ENCODE data around the gene CCDC15.

The CCDC15 gene

DNA sequence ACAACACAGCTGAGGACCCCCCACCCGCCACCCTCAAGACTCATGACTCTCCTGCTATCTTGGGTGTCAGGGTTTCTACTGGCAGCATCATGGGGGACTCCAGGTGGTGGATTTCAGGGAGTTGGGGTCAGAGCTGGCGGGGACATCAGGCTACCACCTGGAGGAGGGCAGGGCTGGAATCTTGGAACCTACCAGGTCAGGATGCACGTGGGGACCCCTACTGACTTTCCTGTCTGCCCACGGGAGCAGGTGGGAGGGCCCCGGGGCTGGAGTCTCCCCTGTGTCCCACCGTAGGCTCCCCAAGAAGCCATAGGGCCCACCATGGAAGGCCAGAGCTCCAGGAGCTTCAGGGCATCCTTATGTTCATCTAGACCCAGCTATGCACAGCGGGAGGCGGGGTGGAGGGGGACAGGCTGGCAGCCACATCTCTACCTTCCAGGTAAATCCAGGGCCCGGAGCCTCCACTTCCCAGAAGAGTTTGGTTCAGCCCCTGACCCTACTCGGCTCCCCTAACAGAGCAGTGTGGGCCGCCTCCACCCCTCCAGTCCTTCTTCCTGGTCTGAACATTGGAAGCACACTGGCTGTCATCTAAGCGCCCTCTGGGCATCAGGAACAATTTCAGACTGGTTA lies 119.1 kb downstream of the CCDC15 start:
- DNase-seq (ENCODE audit: extremely low read depth, low read depth): no peak
- TF ChIP-seq, protein P1, sequence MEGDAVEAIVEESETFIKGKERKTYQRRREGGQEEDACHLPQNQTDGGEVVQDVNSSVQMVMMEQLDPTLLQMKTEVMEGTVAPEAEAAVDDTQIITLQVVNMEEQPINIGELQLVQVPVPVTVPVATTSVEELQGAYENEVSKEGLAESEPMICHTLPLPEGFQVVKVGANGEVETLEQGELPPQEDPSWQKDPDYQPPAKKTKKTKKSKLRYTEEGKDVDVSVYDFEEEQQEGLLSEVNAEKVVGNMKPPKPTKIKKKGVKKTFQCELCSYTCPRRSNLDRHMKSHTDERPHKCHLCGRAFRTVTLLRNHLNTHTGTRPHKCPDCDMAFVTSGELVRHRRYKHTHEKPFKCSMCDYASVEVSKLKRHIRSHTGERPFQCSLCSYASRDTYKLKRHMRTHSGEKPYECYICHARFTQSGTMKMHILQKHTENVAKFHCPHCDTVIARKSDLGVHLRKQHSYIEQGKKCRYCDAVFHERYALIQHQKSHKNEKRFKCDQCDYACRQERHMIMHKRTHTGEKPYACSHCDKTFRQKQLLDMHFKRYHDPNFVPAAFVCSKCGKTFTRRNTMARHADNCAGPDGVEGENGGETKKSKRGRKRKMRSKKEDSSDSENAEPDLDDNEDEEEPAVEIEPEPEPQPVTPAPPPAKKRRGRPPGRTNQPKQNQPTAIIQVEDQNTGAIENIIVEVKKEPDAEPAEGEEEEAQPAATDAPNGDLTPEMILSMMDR (IDR thresholded peaks at IDR 0.05; ENCODE audit: low read depth, low read length, missing control alignments): no peak
- H3K4me3 ChIP-seq (replicated peaks; ENCODE audit: low read depth, low read length): no peak overlapping the region

DNA sequence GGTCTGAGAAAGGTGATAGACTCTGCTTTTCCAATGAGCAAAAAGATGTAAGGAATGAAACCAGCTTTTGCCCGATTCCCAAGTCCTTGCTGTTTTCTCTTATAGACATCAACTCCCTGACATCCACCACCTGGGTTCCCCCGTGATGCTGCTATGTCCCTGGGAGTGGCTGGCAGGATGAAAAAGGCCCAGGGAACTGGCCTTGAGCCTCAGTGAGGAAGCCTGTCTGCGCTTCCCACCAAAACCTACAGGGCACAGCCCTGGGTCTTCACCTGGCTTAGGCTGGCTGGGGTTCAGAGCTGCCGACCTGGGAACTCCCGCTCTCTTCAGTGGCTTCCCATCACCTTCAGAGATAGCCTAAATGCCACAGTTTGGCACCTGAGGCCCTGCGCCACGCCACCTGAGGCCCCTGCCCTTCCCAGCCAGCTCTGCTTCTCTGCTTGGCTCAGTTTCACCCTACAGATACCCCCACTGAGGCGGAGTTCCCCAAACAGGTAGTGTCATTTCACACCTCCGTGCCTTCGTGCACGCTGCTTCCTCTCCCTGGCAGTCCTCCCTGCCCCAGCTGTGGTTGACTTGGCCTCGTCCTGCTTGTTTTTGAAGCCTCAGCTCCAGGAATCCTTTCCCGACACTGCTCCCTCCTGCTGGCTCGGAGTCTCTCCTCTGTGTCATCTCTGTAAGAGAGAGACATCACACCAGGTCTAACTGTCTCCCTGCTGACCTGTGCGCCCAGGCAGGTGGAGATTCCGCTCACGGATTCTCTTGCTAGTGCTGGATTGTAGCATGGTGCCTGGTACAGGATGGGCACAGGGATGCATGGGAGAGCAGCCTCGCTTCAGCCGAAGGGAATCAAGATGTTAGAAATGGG lies 119.8 kb downstream of the CCDC15 start:
- TF ChIP-seq, protein P1 (IDR thresholded peaks at IDR 0.05; ENCODE audit: low read depth, low read length, missing control alignments): no peak
- H3K4me3 ChIP-seq (replicated peaks; ENCODE audit: low read depth, low read length): no peak overlapping the region
- DNase-seq (ENCODE audit: extremely low read depth, low read depth): no peak

DNA sequence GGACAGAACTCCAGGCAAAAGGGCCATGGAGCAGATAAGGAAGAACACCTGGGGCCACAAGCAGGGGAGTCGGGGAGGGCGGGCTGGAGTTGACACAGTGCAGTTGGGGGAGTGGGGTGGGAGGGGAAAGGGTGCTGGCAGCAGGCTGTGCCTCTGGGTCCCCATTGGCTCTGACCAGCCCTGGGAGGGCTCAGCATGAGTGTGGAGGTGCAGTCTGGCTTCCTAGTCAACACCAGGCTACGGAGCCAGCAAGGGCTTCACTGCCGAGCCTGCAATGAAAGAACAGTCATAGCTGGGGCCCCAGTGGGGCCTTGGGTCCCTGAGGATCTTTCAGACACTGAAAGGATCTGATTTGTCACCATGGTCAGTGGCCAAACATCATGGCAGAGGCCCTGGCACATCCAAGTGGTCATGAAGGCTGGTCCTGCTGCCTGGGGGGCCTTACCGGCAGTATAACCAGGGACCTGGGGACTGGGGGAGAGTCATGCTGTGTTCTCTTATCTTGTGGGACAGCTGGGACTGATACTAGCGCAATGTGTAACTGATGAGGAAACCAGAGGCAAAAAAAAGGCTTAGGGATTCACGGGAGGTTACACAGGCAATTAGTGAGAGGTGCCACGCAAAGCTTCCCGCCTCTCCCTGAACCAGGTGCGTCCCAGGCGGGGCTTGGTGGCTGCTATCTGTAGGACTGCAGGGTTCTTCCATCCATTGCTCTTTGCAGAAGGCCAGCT lies 120.7 kb downstream of the CCDC15 start:
- TF ChIP-seq, protein P1 (IDR thresholded peaks at IDR 0.05; ENCODE audit: low read depth, low read length, missing control alignments): no peak
- no peak for DNase-seq (ENCODE audit: extremely low read depth, low read depth)
- no peak overlapping the region for H3K4me3 ChIP-seq (replicated peaks; ENCODE audit: low read depth, low read length)

DNA sequence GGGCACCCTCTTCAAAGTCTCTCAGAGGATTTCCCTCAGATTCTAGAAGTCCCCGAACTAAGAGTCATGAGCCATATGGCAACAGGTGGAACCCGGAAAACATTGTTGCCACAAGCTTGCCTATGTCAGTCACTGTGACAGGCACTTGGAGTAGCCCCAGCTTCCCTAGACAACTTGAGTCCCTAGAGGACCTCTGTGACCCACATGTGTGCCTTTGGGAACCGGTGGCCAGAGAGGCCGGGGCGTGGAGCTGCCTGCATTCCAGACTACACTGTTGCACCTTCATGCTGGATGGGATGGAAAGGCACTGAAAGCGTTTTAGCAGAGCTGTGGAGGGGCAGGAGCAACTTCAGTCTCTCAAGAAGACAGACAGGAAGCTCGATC lies 121.2 kb downstream of the CCDC15 start:
- TF ChIP-seq, protein P1 (IDR thresholded peaks at IDR 0.05; ENCODE audit: low read depth, low read length, missing control alignments): no peak
- DNase-seq (ENCODE audit: extremely low read depth, low read depth): no peak
- H3K4me3 ChIP-seq (replicated peaks; ENCODE audit: low read depth, low read length): no peak overlapping the region

DNA sequence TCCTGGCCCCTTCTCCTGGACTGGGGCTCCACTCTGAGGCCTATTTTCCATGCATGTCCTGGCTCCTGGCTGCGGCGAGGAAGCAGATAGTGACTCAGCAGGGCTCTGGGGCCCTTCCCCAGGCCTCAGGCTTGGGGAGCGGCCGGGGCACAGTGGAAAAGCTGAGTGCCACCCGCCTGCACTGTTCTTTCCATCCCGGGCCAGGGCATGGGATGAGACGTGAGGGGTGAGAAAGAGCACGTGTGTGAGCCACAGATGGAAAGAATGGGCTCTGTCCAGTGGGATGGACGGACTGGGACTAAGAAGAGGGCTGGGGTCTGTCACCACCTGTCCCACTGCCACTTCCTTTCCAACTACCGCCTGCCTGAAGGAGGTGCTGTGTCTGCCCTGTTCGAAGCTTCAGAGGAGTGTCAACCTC lies 121.9 kb downstream of the CCDC15 start:
- no peak overlapping the region for H3K4me3 ChIP-seq (replicated peaks; ENCODE audit: low read depth, low read length)
- TF ChIP-seq, protein P1 (IDR thresholded peaks at IDR 0.05; ENCODE audit: low read depth, low read length, missing control alignments): no peak
- DNase-seq (ENCODE audit: extremely low read depth, low read depth): no peak

DNA sequence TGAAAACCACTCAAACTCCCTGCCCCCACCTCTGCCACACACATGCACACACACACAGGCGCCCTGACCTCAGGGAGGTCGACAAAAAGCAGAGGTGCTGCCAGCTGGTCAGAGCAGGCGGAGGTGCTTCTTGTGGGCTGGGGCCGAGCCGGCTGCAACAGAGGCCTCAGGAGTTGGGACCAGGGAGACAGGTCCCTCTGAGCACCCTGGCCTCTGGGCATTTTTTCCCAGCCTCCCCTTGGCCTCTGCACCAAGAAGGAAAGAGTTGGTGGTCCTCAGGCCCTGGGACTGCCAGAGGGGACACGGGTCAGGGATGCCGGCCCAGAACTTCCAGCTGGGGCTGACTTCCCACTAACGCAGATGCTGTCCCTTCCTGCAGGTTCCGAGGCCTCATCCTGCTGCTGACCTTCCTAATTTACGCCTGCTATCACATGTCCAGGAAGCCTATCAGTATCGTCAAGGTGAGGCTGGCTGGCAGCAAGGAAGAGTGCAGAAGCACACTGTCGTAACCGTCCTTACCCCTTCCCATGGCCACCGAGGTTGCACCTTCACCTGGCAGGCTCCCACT lies 122.5 kb downstream of the CCDC15 start:
- DNase-seq (ENCODE audit: extremely low read depth, low read depth): no peak
- no peak overlapping the region for H3K4me3 ChIP-seq (replicated peaks; ENCODE audit: low read depth, low read length)
- TF ChIP-seq, protein P1 (IDR thresholded peaks at IDR 0.05; ENCODE audit: low read depth, low read length, missing control alignments): no peak
